Measurements from ENCODE around the gene EEPD1.
A peak's percentile ranks its signal among the peaks of the same experiment; 100 is the strongest.

EEPD1 gene

GRCh38 chr7:36278069-36278619 lies 125.1 kb downstream of the EEPD1 start:
- DNase-seq = no peak

DNA sequence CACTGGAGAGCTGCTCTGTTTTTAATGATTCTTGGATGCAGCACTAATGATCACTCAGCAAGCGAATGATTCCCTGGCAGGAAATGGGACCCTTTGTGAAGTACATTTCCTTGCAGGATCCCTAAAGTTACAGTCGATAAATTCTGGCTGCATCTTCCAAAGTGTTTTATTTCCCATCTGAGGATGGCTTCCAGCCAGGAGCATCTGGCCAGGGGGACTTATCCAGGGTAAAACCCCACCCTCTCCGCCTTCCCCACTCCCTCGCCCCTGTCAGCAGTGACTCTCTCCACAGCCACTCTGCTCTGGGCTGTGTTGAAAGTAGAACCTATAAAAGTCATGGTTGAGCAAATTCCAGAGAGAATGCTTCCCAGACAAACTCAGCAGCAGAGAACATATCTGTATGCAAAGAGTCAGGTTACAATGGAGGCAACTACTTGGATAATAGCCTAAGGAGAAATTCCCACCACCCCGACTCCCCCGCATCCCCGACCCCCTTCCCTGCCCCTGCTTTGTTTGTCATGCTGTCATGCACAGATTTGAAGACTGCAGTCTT lies 125.6 kb downstream of the EEPD1 start:
- no peak for DNase-seq

DNA sequence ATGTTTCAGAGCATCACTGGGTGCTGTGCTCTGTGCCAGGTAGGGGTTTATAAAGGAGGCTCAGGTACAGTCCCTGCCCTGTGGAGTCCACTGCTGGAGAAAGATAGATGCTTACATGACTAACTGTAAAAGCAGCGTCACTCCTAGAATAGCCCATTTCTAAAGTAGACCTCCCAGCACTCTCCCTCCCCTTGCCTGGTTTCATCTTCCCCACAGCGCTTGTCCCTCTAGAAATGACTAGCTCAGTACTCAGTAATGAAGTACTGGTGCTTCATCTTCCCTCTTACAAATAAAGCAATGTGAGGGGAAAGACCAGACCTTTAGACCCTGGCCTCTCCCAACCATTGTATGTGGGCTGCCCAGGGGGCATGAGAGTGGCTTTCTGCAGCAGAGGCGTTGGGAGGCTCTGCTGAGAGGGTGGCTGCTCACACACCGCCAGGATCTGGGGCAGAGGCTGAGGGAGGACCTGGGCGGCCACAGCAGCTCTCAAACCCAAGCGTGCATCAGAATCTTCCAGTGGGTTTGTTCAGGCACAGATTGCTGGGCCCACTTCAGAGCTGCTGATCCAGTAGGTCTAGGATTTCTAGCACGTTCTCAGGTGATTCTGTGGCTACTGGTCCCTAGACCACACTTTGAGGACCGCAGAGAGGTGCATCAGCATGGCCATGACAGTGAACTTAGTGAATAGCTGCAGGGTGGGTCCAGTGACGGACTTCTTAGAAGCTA lies 126.3 kb downstream of the EEPD1 start:
- no peak for DNase-seq

DNA sequence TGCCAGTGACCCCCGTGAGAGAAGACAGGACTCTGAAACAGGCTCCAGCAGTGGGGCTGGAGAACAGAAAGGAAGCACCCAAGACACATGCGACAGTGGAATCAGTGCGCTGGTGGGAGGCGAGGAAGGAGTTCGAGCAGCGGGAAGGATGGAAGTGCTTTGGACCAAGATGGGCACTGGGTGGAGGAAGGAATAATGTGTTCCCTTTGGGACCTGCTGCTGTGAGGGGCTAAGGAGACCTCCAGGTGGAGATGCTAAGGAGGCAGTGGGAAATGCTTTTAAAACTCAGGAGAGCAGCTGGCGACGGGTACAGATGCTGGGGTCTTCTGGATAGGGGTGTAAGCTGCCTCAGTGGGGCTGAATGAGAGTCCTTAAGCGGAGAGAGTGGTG lies 126.9 kb downstream of the EEPD1 start:
- no peak for DNase-seq

GRCh38 chr7:36280840-36281812 lies 128.1 kb downstream of the EEPD1 start:
- peak in 54 of 56 donors; percentile 26 to 88 (median 66) for DNase-seq

DNA sequence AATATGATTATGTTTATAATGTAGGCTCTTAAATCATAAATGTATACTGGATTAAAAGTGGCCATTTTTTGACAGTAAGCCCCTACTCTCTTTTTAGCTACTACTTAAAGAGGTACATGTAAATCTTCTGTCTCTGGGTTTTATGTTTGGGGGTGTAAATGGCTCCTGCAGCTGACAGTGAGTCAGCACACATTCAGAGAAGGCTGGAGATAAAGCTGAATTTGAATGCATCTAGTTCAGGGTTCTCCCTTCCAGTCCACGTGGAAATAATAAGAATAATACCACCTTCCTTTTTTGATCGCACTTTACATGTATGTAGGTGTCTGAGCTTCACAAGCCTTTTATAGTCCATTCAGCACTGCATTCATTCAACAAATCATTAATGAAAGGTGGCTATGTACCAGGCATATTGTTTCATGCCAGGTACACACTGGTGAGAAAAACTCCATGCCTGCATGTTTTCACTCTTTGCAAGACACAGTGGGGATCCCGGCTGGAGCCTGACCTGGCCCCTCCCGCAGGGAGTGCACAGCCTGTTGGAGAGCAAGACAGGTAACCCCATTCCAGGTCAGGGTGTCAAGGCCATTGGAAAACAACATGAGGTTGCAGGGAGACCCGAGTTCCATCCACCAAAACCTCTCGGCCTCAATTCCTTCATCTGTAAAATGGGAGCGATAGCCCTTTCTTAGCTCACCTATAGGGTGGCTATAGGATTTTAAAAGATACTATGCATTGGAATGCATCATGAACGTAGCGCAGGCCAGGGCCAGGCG lies 129.1 kb downstream of the EEPD1 start:
- DNase-seq = peak in 4 of 56 donors; percentile 13 to 42 (median 30)

GRCh38 chr7:36283181-36283580 lies 130.1 kb downstream of the EEPD1 start:
- no peak for DNase-seq

GRCh38 chr7:36283711-36284130 lies 130.7 kb downstream of the EEPD1 start:
- DNase-seq = peak in 22 of 56 donors; percentile 15 to 62 (median 36)

DNA sequence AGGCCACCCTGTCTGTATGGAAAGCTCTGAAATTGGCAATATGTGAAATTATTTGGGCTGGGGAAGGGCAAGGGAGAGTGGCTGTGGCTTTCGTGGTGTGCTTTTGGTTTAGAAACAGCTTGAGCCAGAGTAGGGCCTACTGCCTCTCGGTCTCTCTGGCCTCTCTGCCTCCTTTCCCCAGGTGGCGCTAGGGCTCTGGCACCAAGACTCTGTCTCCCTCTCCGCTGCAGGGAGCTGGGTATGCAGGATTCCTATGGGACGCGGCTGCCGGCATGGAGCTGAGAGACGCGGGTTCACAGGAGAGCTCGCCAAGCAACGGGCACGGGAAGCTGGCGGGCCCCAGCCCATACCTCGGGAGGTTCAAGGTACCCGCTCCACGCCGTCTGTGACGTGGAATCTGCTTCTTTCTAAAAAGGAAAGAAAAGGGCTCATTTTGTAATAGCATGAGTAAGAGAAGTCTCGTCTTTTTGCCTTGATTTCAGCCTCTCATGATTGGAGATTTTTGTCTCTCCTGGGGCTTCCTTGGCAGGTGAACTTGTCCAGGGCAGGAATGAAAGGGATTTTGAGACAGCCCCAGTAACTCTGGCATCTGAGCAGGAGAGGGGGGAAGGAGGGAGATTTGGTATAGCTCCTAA lies 131.5 kb downstream of the EEPD1 start:
- no peak for DNase-seq

- no peak for DNase-seq
These were observed 132.2 kb downstream of the EEPD1 start for GRCh38 chr7:36285276-36285675.

- DNase-seq = no peak
These were observed 133.2 kb downstream of the EEPD1 start for GRCh38 chr7:36286226-36286625.

DNA sequence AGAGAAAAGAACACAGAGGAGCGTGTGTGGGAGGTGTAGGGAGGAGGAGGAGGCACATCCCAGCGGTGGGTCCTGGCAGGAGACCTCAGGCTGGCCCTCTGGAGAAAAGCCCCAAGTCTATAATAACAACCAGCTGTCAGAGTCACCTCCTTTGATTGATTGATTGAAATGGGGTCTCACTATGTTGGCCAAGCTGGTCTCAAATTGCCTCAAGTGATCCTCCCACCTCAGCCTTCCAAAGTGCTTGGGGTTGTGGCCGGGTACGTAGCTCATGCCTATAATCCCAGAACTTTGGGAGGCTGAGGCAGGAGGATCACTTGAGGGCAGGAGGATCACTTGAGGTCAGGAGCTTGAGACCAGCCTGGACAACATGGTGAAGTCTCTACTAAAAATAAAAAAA lies 133.6 kb downstream of the EEPD1 start:
- DNase-seq = no peak

GRCh38 chr7:36287371-36288241 lies 134.6 kb downstream of the EEPD1 start:
- DNase-seq = peak in 5 of 56 donors; percentile 19 to 40 (median 21)

- no peak for DNase-seq
These were observed 135.4 kb downstream of the EEPD1 start for GRCh38 chr7:36288501-36288900.

GRCh38 chr7:36289833-36290661 lies 137.0 kb downstream of the EEPD1 start:
- DNase-seq = peak in 2 of 56 donors; percentile 40 to 49

DNA sequence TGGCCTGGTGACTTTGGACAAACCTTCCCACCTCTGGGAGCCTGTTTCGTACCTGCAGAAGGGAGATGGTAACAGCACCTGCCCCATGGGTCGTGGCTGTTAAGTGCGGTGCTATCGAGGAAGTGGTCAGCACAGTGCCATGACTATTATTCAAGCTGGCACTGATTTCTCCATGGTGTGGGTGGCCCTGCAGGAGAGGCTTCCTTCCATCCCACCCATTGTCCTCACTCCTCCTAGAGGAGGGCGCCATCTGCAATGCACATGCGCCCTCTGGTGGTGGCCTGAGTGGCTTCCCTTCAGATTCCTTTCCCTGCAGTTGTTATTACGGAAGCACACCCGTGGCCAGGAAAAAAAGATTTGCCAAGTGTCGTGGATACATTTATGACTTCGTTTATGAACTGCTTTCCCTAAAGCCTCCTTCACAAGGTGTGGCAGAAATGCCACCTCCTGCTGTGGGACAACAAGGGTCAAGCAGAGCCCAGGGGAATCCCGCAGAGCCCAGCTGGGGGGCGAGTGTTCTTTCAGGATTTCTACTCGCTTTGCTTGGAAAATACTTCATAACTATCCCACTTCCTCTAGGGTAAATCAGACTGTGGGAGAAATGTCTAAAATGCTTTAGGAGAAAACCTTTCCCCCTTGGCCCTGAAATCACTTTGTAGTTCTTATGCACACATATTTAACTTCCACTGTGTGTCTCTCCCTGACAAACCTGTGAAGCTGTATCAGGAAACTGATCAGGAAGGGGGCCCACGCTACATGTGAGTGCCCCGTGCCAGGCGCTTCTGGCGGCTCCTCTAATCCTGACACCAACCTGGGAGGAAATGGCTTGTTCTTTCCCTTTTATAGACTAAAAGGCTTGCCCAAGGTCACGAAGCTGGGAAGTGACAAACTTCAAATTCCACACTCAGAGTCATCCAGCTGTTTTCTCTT lies 138.6 kb downstream of the EEPD1 start:
- DNase-seq = peak in 51 of 56 donors; percentile 27 to 92 (median 73)

- DNase-seq = no peak
These were observed 142.0 kb downstream of the EEPD1 start for GRCh38 chr7:36295090-36295489.
